Right atrium auricular region (tissue), 2 donors: ENCODE results near the gene SYS1. TPM values are rescaled to one million over a fixed set of nuclear protein-coding genes. Genes with fewer than 3 reads are reported as not detected.
A peak's percentile ranks its signal among the peaks of the same experiment; 100 is the strongest.

Experiments
- DNase-seq: peaks from one replicate; pipeline ENCODE4 v3.0.0-alpha.2; 2019; ENCODE audit warnings: low spot score
- H3K27ac ChIP-seq, 2 donors: fragments of 200-600 bp; sonication (generic); 1 replicate in 1 of 2; 2 replicates in 1 of 2; pipeline ENCODE4 v1.5.1; 2016 to 2019
- H3K27me3 ChIP-seq, 2 donors: fragments of 200-600 bp; sonication (generic); one replicate each; pipeline versions ENCODE4 v1.5.1 to v1.6.0; 2017 to 2019
- H3K36me3 ChIP-seq: fragments of 200-600 bp; sonication (generic); one replicate; pipeline ENCODE4 v1.5.1; 2016
- H3K4me1 ChIP-seq, 2 donors: fragments of 200-600 bp; sonication (generic); one replicate each; pipeline versions ENCODE4 v1.5.1 to v1.6.0; 2017 to 2019
- H3K4me3 ChIP-seq, 2 donors: fragments of 200-600 bp; sonication (generic); 1 replicate in 1 of 2; 2 replicates in 1 of 2; pipeline ENCODE4 v1.5.1; 2017 to 2019; ENCODE audit warnings: mild to moderate bottlenecking in 1 of 2, moderate library complexity in 1 of 2
- H3K9me3 ChIP-seq, 2 donors: fragments of 200-600 bp; sonication (generic); one replicate each; pipeline ENCODE4 v1.5.1; 2019
- total RNA-seq, 2 donors: library from RNA; depleted of rRNA; stranded (reverse); fragments of >200 nt; gene quantifications; one replicate each; pipeline ENCODE4 v1.1.0, GENCODE V29; 2016
- TF ChIP-seq, protein P1 (sequence below), 2 donors: fragments of 200-600 bp; sonication (generic); IDR thresholded peaks; one replicate each; pipeline ENCODE4 v1.5.1; 2019; ENCODE audit warnings: antibody characterized with exemption in 2 of 2

SYS1 gene
- total RNA-seq, 2 donors from 2014 or later, result 31.7 to 41.9 TPM

DNA sequence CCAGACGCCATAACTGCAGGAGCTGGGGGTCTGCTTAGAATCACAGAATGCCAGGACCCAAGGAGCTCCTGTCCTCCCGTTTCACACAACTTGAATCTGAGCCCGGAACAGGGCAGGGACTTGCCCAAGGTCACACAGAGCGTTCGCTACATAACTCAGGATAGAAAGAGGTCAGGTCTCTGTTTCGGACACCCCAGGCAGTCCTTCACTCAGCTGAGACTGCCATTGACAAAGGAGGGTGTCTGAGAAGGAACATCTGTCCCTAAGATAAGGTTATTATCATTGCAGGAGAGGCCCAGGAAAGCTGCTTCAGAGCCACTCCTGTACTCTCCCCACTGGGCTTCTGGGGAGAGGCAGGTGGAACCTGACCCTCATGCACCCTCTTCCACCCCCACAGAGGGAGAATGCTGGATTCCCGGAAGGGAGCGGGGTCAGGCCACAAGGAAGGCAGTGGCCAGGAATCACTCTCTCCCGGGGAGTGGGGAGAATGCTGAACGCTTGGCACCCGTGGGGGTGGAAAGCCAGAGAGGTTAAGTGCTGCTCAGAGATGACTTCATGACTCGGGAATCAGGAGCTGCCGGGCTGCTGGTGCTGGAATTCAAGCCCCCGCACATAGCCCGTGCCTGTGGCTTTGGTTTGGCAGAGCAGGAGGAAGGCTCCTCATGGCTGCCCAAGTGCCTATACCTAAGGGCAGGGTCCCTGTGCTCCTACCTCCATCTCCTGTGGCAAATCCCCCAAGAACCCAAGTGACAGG is 25.4 kb upstream of the SYS1 start:
- H3K27me3 ChIP-seq, result no peaks in the 10 kb centered on the region
- H3K4me1 ChIP-seq, result peaks cover 0 to 70% of the 10 kb centered on the region in 2 donors
- no peak for DNase-seq
- peaks cover 52% of the 10 kb centered on the region for H3K36me3 ChIP-seq
- H3K4me3 ChIP-seq, result no peak overlapping the region
- H3K27ac ChIP-seq, result peak overlapping the region; percentile 96 to 97
- no peaks in the 10 kb centered on the region for H3K9me3 ChIP-seq
- TF ChIP-seq, protein P1, sequence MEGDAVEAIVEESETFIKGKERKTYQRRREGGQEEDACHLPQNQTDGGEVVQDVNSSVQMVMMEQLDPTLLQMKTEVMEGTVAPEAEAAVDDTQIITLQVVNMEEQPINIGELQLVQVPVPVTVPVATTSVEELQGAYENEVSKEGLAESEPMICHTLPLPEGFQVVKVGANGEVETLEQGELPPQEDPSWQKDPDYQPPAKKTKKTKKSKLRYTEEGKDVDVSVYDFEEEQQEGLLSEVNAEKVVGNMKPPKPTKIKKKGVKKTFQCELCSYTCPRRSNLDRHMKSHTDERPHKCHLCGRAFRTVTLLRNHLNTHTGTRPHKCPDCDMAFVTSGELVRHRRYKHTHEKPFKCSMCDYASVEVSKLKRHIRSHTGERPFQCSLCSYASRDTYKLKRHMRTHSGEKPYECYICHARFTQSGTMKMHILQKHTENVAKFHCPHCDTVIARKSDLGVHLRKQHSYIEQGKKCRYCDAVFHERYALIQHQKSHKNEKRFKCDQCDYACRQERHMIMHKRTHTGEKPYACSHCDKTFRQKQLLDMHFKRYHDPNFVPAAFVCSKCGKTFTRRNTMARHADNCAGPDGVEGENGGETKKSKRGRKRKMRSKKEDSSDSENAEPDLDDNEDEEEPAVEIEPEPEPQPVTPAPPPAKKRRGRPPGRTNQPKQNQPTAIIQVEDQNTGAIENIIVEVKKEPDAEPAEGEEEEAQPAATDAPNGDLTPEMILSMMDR (IDR thresholded peaks at IDR 0.05), result no peak

DNA sequence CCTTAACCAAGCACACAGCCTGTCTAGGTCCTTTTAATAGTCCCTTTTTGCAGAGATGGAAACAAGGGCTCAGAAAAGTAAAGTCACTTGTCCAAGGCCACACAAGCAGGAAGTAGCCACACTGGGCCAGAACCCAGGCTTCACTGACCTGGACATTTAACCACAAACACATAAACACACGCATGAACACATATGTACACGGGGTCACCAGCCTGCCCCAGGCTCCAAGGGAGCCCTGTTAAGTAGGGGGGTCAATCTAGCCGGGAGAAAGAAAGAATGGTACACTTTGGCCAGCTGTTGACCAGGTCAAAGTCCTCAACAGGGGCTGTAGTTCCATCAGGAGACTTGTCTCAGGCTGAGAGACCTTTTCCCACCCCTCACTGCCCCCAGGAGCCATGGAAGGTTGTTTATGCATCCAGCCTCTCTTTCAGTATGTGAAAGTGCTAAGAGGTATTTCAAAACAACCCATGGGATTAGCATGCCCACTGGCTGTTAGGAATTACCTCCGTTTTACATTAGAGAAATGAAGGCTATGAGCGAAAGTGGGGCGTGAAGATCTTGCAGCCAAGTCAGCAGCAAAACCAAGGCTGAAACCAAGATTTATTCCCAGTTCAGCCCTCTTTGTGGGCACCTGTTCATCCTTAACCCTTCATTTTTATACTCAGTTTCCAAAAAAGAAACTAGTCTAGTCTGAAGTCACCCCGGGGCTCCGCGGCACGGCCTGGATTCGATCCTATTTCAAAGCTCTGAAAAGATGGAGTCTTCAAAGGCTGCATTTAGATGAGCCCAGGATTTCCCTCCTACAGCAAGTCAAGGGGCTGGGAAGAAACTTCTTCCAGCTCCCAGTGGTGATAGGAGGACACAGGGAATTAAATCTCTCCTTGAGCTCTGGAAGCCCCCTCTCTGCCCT is 24.6 kb upstream of the SYS1 start:
- Histone ChIP-seq H3K4me3 (no peak overlapping the region), H3K36me3 (peaks cover 44% of the 10 kb centered on the region), H3K27me3 (no peaks in the 10 kb centered on the region), H3K27ac (peak overlapping the region; percentile 96 to 97), H3K4me1 (peaks cover 0 to 78% of the 10 kb centered on the region in 2 donors), H3K9me3 (no peaks in the 10 kb centered on the region)
- TF ChIP-seq, protein P1 (IDR thresholded peaks at IDR 0.05), result no peak
- DNase-seq, result no peak

DNA sequence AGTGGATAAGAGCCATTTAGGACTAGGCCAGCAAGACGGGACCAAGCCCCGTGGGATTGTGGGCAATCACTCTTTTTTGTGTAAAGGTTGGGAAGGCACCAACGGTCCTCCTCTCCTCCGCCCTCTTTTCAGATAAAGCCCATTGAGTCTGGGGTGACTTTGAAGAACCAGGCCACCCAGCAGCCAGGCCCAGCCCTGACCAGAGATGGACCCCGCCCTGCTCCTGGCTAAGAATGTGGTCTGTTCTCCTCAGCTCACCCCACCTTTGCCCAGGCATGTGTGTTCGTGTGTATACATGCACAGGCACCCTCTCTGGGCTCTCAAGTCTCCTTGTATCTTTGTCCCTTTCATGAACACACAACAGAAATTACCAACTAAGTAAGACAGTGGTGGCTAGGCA is 23.9 kb upstream of the SYS1 start:
- Histone ChIP-seq H3K27ac (peak overlapping the region; percentile 96 to 97), H3K9me3 (no peaks in the 10 kb centered on the region), H3K4me1 (peaks cover 5 to 85% of the 10 kb centered on the region in 2 donors), H3K36me3 (peaks cover 40% of the 10 kb centered on the region), H3K27me3 (no peaks in the 10 kb centered on the region), H3K4me3 (no peak overlapping the region)
- TF ChIP-seq, protein P1 (IDR thresholded peaks at IDR 0.05), result no peak
- no peak for DNase-seq

DNA sequence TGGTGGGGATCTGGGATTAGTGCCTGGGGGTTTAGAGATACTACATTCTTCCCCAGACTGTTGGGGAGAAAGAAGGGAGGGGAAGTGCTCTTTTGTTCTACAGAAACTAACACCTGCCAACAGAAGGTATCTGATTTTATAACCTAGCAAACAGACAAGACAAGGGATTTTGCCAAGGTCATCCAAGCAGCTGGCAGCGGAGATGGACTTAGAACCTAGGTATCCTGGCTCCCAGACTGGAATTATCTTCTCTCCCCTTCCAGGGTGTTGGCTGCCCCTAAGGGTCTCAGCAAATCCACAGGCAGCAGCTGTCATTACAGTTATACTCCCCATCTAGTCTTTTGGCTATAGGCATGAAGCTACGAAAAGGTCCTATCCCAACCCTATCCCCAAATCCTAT is 23.2 kb upstream of the SYS1 start:
- H3K9me3 ChIP-seq, result no peaks in the 10 kb centered on the region
- no peaks in the 10 kb centered on the region for H3K27me3 ChIP-seq
- TF ChIP-seq, protein P1 (IDR thresholded peaks at IDR 0.05), result no peak
- H3K4me3 ChIP-seq, result no peak overlapping the region
- H3K27ac ChIP-seq, result peak overlapping the region; percentile 96 to 97
- H3K36me3 ChIP-seq, result peaks cover 34% of the 10 kb centered on the region
- peaks cover 5 to 92% of the 10 kb centered on the region in 2 donors for H3K4me1 ChIP-seq
- no peak for DNase-seq

DNA sequence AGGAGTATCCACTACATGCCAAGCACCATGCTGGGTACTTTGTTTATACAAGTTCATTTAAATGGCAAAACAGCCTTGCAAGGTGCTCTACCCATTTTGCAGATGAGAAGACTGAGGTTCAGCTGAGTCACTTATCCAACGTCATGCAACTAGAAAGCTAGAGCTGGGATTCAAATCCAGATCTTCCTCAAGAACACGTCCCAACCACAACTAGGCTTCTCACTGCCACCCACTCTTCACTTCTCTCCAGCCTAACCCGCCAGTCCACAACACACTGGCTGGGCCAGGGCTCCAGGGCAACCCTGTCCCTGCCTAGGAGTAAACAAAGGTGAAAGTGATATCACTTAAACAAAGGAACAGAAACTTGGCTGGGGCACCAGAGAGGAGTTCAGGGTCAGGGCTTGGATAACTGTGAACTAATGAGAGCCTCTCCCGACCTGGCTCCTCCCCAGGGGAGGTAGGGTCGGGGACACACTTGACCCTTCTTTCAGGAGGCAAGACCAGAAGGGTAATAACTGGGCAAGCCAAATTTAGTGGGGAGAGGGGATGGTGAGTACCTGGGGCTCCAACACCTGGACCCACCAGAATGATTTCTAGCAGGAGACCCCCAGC is 22.6 kb upstream of the SYS1 start:
- H3K4me3 ChIP-seq, result no peak overlapping the region
- H3K27ac ChIP-seq, result peak overlapping the region; percentile 96 to 97
- H3K9me3 ChIP-seq, result no peaks in the 10 kb centered on the region
- H3K27me3 ChIP-seq, result no peaks in the 10 kb centered on the region
- no peak for DNase-seq
- H3K36me3 ChIP-seq, result peaks cover 28% of the 10 kb centered on the region
- TF ChIP-seq, protein P1 (IDR thresholded peaks at IDR 0.05), result no peak
- peaks cover 5 to 98% of the 10 kb centered on the region in 2 donors for H3K4me1 ChIP-seq
